Measurements from ENCODE around the gene FZD8.

DNA sequence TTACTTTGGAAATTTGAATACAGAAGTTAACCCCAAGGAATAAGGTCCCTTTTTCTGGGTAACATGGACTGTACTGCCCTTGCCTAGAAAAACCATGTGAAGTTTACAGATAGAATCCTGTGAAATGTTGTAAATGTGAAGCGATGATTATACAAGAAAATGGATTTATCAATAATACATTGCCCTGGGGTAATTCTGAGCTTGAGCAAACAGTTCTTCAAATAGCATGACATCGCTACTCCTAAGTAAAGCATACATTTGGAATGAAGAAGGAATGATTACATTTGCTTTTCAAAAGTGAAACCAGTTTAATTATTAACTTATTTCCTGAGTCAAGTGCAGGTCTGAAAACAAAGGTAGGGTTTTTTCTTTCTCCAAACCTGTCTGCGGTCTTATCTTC lies 43.3 kb upstream of the FZD8 start:
- TF ChIP-seq, protein P1, sequence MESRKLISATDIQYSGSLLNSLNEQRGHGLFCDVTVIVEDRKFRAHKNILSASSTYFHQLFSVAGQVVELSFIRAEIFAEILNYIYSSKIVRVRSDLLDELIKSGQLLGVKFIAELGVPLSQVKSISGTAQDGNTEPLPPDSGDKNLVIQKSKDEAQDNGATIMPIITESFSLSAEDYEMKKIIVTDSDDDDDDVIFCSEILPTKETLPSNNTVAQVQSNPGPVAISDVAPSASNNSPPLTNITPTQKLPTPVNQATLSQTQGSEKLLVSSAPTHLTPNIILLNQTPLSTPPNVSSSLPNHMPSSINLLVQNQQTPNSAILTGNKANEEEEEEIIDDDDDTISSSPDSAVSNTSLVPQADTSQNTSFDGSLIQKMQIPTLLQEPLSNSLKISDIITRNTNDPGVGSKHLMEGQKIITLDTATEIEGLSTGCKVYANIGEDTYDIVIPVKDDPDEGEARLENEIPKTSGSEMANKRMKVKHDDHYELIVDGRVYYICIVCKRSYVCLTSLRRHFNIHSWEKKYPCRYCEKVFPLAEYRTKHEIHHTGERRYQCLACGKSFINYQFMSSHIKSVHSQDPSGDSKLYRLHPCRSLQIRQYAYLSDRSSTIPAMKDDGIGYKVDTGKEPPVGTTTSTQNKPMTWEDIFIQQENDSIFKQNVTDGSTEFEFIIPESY (IDR thresholded peaks at IDR 0.05; ENCODE audit: extremely low read depth, insufficient replicate concordance, low read length) = no peak
- TF ChIP-seq POLR2A (IDR thresholded peaks at IDR 0.05; ENCODE audit: borderline replicate concordance, extremely low read depth, insufficient read depth, insufficient read length) = no peak
- TF ChIP-seq, protein P2, sequence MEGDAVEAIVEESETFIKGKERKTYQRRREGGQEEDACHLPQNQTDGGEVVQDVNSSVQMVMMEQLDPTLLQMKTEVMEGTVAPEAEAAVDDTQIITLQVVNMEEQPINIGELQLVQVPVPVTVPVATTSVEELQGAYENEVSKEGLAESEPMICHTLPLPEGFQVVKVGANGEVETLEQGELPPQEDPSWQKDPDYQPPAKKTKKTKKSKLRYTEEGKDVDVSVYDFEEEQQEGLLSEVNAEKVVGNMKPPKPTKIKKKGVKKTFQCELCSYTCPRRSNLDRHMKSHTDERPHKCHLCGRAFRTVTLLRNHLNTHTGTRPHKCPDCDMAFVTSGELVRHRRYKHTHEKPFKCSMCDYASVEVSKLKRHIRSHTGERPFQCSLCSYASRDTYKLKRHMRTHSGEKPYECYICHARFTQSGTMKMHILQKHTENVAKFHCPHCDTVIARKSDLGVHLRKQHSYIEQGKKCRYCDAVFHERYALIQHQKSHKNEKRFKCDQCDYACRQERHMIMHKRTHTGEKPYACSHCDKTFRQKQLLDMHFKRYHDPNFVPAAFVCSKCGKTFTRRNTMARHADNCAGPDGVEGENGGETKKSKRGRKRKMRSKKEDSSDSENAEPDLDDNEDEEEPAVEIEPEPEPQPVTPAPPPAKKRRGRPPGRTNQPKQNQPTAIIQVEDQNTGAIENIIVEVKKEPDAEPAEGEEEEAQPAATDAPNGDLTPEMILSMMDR (IDR thresholded peaks at IDR 0.05 in 2 of 3, conservative IDR thresholded peaks at IDR 0.05 in 1 of 3; ENCODE audit: borderline replicate concordance in 1 of 3, insufficient read depth in 1 of 3, low read depth in 2 of 3, low read length in 2 of 3) = no peak
- no peak for TF ChIP-seq YY1 (IDR thresholded peaks at IDR 0.05; ENCODE audit: extremely low read depth, insufficient replicate concordance, low read depth, low read length)
- TF ChIP-seq, protein P3, sequence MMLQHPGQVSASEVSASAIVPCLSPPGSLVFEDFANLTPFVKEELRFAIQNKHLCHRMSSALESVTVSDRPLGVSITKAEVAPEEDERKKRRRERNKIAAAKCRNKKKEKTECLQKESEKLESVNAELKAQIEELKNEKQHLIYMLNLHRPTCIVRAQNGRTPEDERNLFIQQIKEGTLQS (IDR thresholded peaks at IDR 0.05) = no peak

All from HCT116 (cell line).